Memory B cell (primary cell): Measurements from ENCODE around the gene SKI.
"Not testable (repeated sequence)": the region's sequence is repeated elsewhere in the genome, so short reads cannot be mapped to it uniquely, and the experiment has no call there.

Source experiments
- ATAC-seq: fragments of 150-1000 bp; cut with Tn5 transposase; 2 replicates; pipeline ENCODE4 v1.10.0; 2021; ENCODE audit warnings: low read depth, mild to moderate bottlenecking, moderate library complexity
- DNase-seq, 2 donors: peaks; one replicate each; pipeline ENCODE4 v3.0.0; 2022; ENCODE audit warnings: low spot score in 2 of 2
- H3K27ac Mint-ChIP-seq: one replicate; pipeline ENCODE4 v1.8.0; 2022; ENCODE audit warnings: mild to moderate bottlenecking, moderate library complexity, mixed read lengths
- H3K27me3 Mint-ChIP-seq: one replicate; pipeline ENCODE4 v1.8.0; 2022; ENCODE audit warnings: mixed read lengths
- H3K36me3 Mint-ChIP-seq: one replicate; pipeline ENCODE4 v1.8.0; 2022; ENCODE audit warnings: mild to moderate bottlenecking, mixed read lengths
- H3K4me1 Mint-ChIP-seq: one replicate; pipeline ENCODE4 v1.8.0; 2022; ENCODE audit warnings: mixed read lengths
- H3K4me3 Mint-ChIP-seq: one replicate; pipeline ENCODE4 v1.8.0; 2022; ENCODE audit warnings: mild to moderate bottlenecking, moderate library complexity, mixed read lengths
- H3K9me3 Mint-ChIP-seq: one replicate; pipeline ENCODE4 v1.8.0; 2022; ENCODE audit warnings: mixed read lengths

SKI gene

GRCh38 chr1:2234762-2235113 lies 6.6 kb downstream of the SKI start:
- peak; percentile 51 for ATAC-seq
- peak overlapping the region; percentile 77 for H3K4me3 Mint-ChIP-seq
- peaks cover 42% of the 10 kb centered on the region for H3K4me1 Mint-ChIP-seq
- no peaks in the 10 kb centered on the region for H3K27me3 Mint-ChIP-seq
- H3K27ac Mint-ChIP-seq: peak overlapping the region; percentile 88
- H3K9me3 Mint-ChIP-seq: no peaks in the 10 kb centered on the region
- H3K36me3 Mint-ChIP-seq: peaks cover under 1% of the 10 kb centered on the region
- DNase-seq: no peak

GRCh38 chr1:2235300-2235998 lies 7.3 kb downstream of the SKI start:
- Mint-ChIP-seq H3K36me3 (peaks cover 2% of the 10 kb centered on the region), H3K27me3 (no peaks in the 10 kb centered on the region), H3K4me3 (peak overlapping the region; percentile 27), H3K27ac (peak overlapping the region; percentile 88), H3K9me3 (no peaks in the 10 kb centered on the region), H3K4me1 (peaks cover 44% of the 10 kb centered on the region)
- no peak for DNase-seq
- ATAC-seq: no peak

- peaks cover 9% of the 10 kb centered on the region for H3K36me3 Mint-ChIP-seq
- no peaks in the 10 kb centered on the region for H3K9me3 Mint-ChIP-seq
- H3K4me1 Mint-ChIP-seq: peaks cover 36% of the 10 kb centered on the region
- no peak overlapping the region for H3K27ac Mint-ChIP-seq
- DNase-seq (no peak), ATAC-seq (no peak)
- H3K27me3 Mint-ChIP-seq: no peaks in the 10 kb centered on the region
- no peak overlapping the region for H3K4me3 Mint-ChIP-seq
Observed at GRCh38 chr1:2236695-2237677, 8.9 kb downstream of the SKI start.

GRCh38 chr1:2237773-2238172 lies 9.7 kb downstream of the SKI start:
- DNase-seq (no peak), ATAC-seq (no peak)
- peaks cover 34% of the 10 kb centered on the region for H3K4me1 Mint-ChIP-seq
- no peak overlapping the region for H3K27ac Mint-ChIP-seq
- H3K4me3 Mint-ChIP-seq: no peak overlapping the region
- no peaks in the 10 kb centered on the region for H3K27me3 Mint-ChIP-seq
- H3K9me3 Mint-ChIP-seq: no peaks in the 10 kb centered on the region
- peaks cover 10% of the 10 kb centered on the region for H3K36me3 Mint-ChIP-seq

GRCh38 chr1:2238361-2239012 lies 10.4 kb downstream of the SKI start:
- H3K27ac Mint-ChIP-seq: no peak overlapping the region
- H3K27me3 Mint-ChIP-seq: no peaks in the 10 kb centered on the region
- H3K36me3 Mint-ChIP-seq: peaks cover 10% of the 10 kb centered on the region
- peaks cover 29% of the 10 kb centered on the region for H3K4me1 Mint-ChIP-seq
- H3K4me3 Mint-ChIP-seq: no peak overlapping the region
- no peak for DNase-seq
- ATAC-seq: no peak
- no peaks in the 10 kb centered on the region for H3K9me3 Mint-ChIP-seq

- Mint-ChIP-seq H3K4me1 (peaks cover 31% of the 10 kb centered on the region), H3K27me3 (no peaks in the 10 kb centered on the region), H3K4me3 (no peak overlapping the region), H3K27ac (no peak overlapping the region), H3K36me3 (peaks cover 10% of the 10 kb centered on the region), H3K9me3 (no peaks in the 10 kb centered on the region)
- DNase-seq (no peak), ATAC-seq (no peak)
Observed at GRCh38 chr1:2239013-2239370, 10.9 kb downstream of the SKI start.

GRCh38 chr1:2239384-2239985 lies 11.4 kb downstream of the SKI start:
- peaks cover 10% of the 10 kb centered on the region for H3K36me3 Mint-ChIP-seq
- H3K4me3 Mint-ChIP-seq: no peak overlapping the region

GRCh38 chr1:2240270-2241156 lies 12.4 kb downstream of the SKI start:
- H3K4me3 Mint-ChIP-seq: no peak overlapping the region
- DNase-seq (no peak), ATAC-seq (no peak)
- H3K36me3 Mint-ChIP-seq: peaks cover 10% of the 10 kb centered on the region
- no peaks in the 10 kb centered on the region for H3K27me3 Mint-ChIP-seq
- no peaks in the 10 kb centered on the region for H3K9me3 Mint-ChIP-seq
- peak overlapping the region; percentile 38 for H3K27ac Mint-ChIP-seq
- peaks cover 32% of the 10 kb centered on the region for H3K4me1 Mint-ChIP-seq

More at GRCh38 chr1:2239384-2239985, 11.4 kb downstream of the SKI start:
- ATAC-seq (no peak), DNase-seq (no peak)
- H3K4me1 Mint-ChIP-seq: peaks cover 31% of the 10 kb centered on the region
- H3K9me3 Mint-ChIP-seq: no peaks in the 10 kb centered on the region
- no peaks in the 10 kb centered on the region for H3K27me3 Mint-ChIP-seq
- H3K27ac Mint-ChIP-seq: no peak overlapping the region

GRCh38 chr1:2241820-2242219 lies 13.7 kb downstream of the SKI start:
- H3K9me3 Mint-ChIP-seq: no peaks in the 10 kb centered on the region
- no peak for ATAC-seq
- H3K27ac Mint-ChIP-seq: no peak overlapping the region
- no peak overlapping the region for H3K4me3 Mint-ChIP-seq
- H3K4me1 Mint-ChIP-seq: peaks cover 36% of the 10 kb centered on the region
- DNase-seq: no peak
- H3K36me3 Mint-ChIP-seq: peaks cover 10% of the 10 kb centered on the region
- H3K27me3 Mint-ChIP-seq: no peaks in the 10 kb centered on the region

GRCh38 chr1:2242814-2243725 lies 15.0 kb downstream of the SKI start:
- Mint-ChIP-seq H3K27ac (no peak overlapping the region), H3K4me1 (peaks cover 40% of the 10 kb centered on the region), H3K4me3 (no peak overlapping the region), H3K9me3 (no peaks in the 10 kb centered on the region), H3K36me3 (peaks cover 10% of the 10 kb centered on the region), H3K27me3 (no peaks in the 10 kb centered on the region)
- ATAC-seq (no peak), DNase-seq (no peak)

- not testable (repeated sequence) for ATAC-seq, H3K9me3 Mint-ChIP-seq, DNase-seq, H3K27me3 Mint-ChIP-seq, H3K36me3 Mint-ChIP-seq
- Mint-ChIP-seq H3K27ac (peak overlapping the region; percentile 84), H3K4me3 (peak overlapping the region; percentile 84), H3K4me1 (peaks cover 46% of the 10 kb centered on the region)
Observed at GRCh38 chr1:2247045-2247394, 18.9 kb downstream of the SKI start.

- no peak overlapping the region for H3K4me3 Mint-ChIP-seq
- ATAC-seq: no peak
- H3K4me1 Mint-ChIP-seq: peaks cover 42% of the 10 kb centered on the region
- DNase-seq: no peak
- no peaks in the 10 kb centered on the region for H3K27me3 Mint-ChIP-seq
- no peak overlapping the region for H3K27ac Mint-ChIP-seq
- peaks cover 3% of the 10 kb centered on the region for H3K36me3 Mint-ChIP-seq
- H3K9me3 Mint-ChIP-seq: no peaks in the 10 kb centered on the region
Observed at GRCh38 chr1:2247760-2248126, 19.6 kb downstream of the SKI start.
